Loucy (cell line): ENCODE data around the gene BCL2.
"Not testable (repeated sequence)": the region's sequence is repeated elsewhere in the genome, so short reads cannot be mapped to it uniquely, and the experiment has no call there.

Experiments
- H2AFZ ChIP-seq: fragments of 200-600 bp; sonication (generic); 2 replicates; pipeline ENCODE4 v1.6.0; 2016; ENCODE audit warnings: antibody characterized with exemption, mild to moderate bottlenecking, low read length, moderate library complexity
- H3F3A ChIP-seq: fragments of 200-600 bp; 2 replicates; pipeline ENCODE4 v1.6.0; 2016; ENCODE audit warnings: antibody characterized with exemption, low read depth, mild to moderate bottlenecking
- H3K27me3 ChIP-seq: fragments of 200-600 bp; sonication (generic); 2 replicates; pipeline ENCODE4 v1.6.1; 2014; ENCODE audit warnings: low read length, mild to moderate bottlenecking; ENCODE audit not compliant: insufficient read depth, poor library complexity, severe bottlenecking
- H3K36me3 ChIP-seq: fragments of 200-600 bp; sonication (generic); 2 replicates; pipeline ENCODE4 v1.6.1; 2016; ENCODE audit warnings: low read length; ENCODE audit not compliant: insufficient read depth
- H3K4me1 ChIP-seq: fragments of 200-600 bp; sonication (generic); 2 replicates; pipeline ENCODE4 v1.5.1; 2014; ENCODE audit warnings: low read length, mild to moderate bottlenecking; ENCODE audit not compliant: insufficient read depth, poor library complexity, severe bottlenecking
- H3K4me2 ChIP-seq: fragments of 200-600 bp; sonication (generic); 2 replicates; pipeline ENCODE4 v1.6.0; 2014; ENCODE audit warnings: antibody characterized with exemption, low read length, low read depth, mild to moderate bottlenecking; ENCODE audit not compliant: poor library complexity, severe bottlenecking
- H3K4me3 ChIP-seq: fragments of 200-600 bp; sonication (generic); 2 replicates; pipeline ENCODE4 v1.5.1; 2014; ENCODE audit warnings: low read length, mild to moderate bottlenecking, mixed read lengths; ENCODE audit not compliant: poor library complexity, severe bottlenecking
- H3K79me2 ChIP-seq: fragments of 200-600 bp; sonication (generic); 2 replicates; pipeline ENCODE4 v1.6.1; 2014; ENCODE audit warnings: low read length; ENCODE audit not compliant: insufficient read depth
- H3K9ac ChIP-seq: fragments of 200-600 bp; sonication (generic); 2 replicates; pipeline ENCODE4 v1.6.0; 2014; ENCODE audit warnings: mild to moderate bottlenecking, low read depth, low read length, moderate library complexity; ENCODE audit not compliant: poor library complexity, severe bottlenecking
- H3K9me2 ChIP-seq: fragments of 200-600 bp; sonication (generic); replicated peaks from 2 replicates; pipeline ENCODE4 v1.6.1; 2016; ENCODE audit warnings: low read depth, low read length, mixed read lengths
- H3K9me3 ChIP-seq: fragments of 200-600 bp; sonication (generic); 2 replicates; pipeline ENCODE4 v1.6.1; 2014; ENCODE audit warnings: mild to moderate bottlenecking, antibody characterized with exemption, low read length, low read depth; ENCODE audit not compliant: insufficient read depth
- H4K20me1 ChIP-seq: fragments of 200-600 bp; sonication (generic); 2 replicates; pipeline ENCODE4 v1.6.0; 2014; ENCODE audit warnings: antibody characterized with exemption, low read length, mild to moderate bottlenecking; ENCODE audit not compliant: insufficient read depth, poor library complexity, severe bottlenecking
- CTCF ChIP-seq: fragments of 200-600 bp; sonication (generic); conservative IDR thresholded peaks from 2 replicates; pipeline ENCODE4 v1.5.1; 2014; ENCODE audit warnings: mild to moderate bottlenecking, antibody characterized with exemption, low read length
- EZH2phosphoT487 ChIP-seq: fragments of 200-600 bp; IDR thresholded peaks from 2 replicates; pipeline ENCODE4 v1.6.1; 2018; ENCODE audit warnings: antibody characterized with exemption, mild to moderate bottlenecking, moderate library complexity, borderline replicate concordance

The BCL2 gene

GRCh38 chr18:63366213-63367052 lies 46.9 kb upstream of the BCL2 start:
- Histone ChIP-seq H3F3A (no peaks in the 10 kb centered on the region), H3K4me2 (peak overlapping the region; percentile 99), H3K36me3 (peaks cover 6% of the 10 kb centered on the region; the same call in 1 of the 2 replicates), H3K4me1 (peaks cover 24% of the 10 kb centered on the region), H3K9me3 (no peaks in the 10 kb centered on the region), H3K9me2 (no peaks in the 10 kb centered on the region), H3K9ac (peak overlapping the region; percentile 73), H3K4me3 (peak overlapping the region; percentile 84), H3K79me2 (peaks cover 21% of the 10 kb centered on the region; the same call in 1 of the 2 replicates), H3K27me3 (no peaks in the 10 kb centered on the region), H4K20me1 (peaks cover 25% of the 10 kb centered on the region), H2AFZ (peak overlapping the region; percentile 59)
- TF ChIP-seq CTCF (no peak), EZH2phosphoT487 (no peak)

GRCh38 chr18:63365876-63366212 lies 46.3 kb upstream of the BCL2 start:
- Histone ChIP-seq H3K27me3 (no peaks in the 10 kb centered on the region), H3K9ac (peak overlapping the region; percentile 73), H3K9me2 (no peaks in the 10 kb centered on the region), H3K79me2 (peaks cover 21% of the 10 kb centered on the region; the same call in 1 of the 2 replicates), H3K36me3 (peaks cover 6% of the 10 kb centered on the region; the same call in 1 of the 2 replicates), H4K20me1 (peaks cover 25% of the 10 kb centered on the region), H3K4me3 (peak overlapping the region; percentile 84), H3K4me1 (peaks cover 24% of the 10 kb centered on the region), H3F3A (no peaks in the 10 kb centered on the region), H3K4me2 (peak overlapping the region; percentile 99), H3K9me3 (no peaks in the 10 kb centered on the region), H2AFZ (peak overlapping the region; percentile 59)
- TF ChIP-seq CTCF (no peak), EZH2phosphoT487 (no peak)

- Histone ChIP-seq H3K9ac (no peak overlapping the region), H3K36me3 (peaks cover 17% of the 10 kb centered on the region; the same call in 1 of the 2 replicates), H2AFZ (no peak overlapping the region), H4K20me1 (peaks cover 25% of the 10 kb centered on the region), H3K9me3 (no peaks in the 10 kb centered on the region), H3K9me2 (no peaks in the 10 kb centered on the region), H3K79me2 (peaks cover 21% of the 10 kb centered on the region; the same call in 1 of the 2 replicates), H3K4me2 (peak overlapping the region; percentile 99), H3K27me3 (no peaks in the 10 kb centered on the region), H3F3A (no peaks in the 10 kb centered on the region), H3K4me3 (no peak overlapping the region), H3K4me1 (peaks cover 24% of the 10 kb centered on the region)
- no peak for TF ChIP-seq CTCF
- no peak for TF ChIP-seq EZH2phosphoT487
These were observed 44.4 kb upstream of the BCL2 start for GRCh38 chr18:63363951-63364350.

- H3K27me3 ChIP-seq, H2AFZ ChIP-seq, H3F3A ChIP-seq, H3K9me3 ChIP-seq, H3K4me2 ChIP-seq, H3K4me3 ChIP-seq, H3K9me2 ChIP-seq, H3K9ac ChIP-seq: not testable (repeated sequence)
- Histone ChIP-seq H3K79me2 (peaks cover 21% of the 10 kb centered on the region; the same call in 1 of the 2 replicates), H3K36me3 (peaks cover 17% of the 10 kb centered on the region; the same call in 1 of the 2 replicates), H3K4me1 (peaks cover 24% of the 10 kb centered on the region), H4K20me1 (peaks cover 25% of the 10 kb centered on the region)
These were observed 43.9 kb upstream of the BCL2 start for GRCh38 chr18:63363420-63363819.
